H1 (cell line): Measurements from ENCODE around the gene TPM2. TPM values are rescaled to one million over a fixed set of nuclear protein-coding genes. Genes with fewer than 3 reads are reported as not detected.

Source experiments
- CTCF ChIA-PET: fragments of 300-600 bp; sonication (Branson Sonifier 250); formaldehyde crosslinking; loops from one replicate; lab custom pipeline; 2021; ENCODE audit not compliant: partially characterized antibody; lab: Charles Lee
- POLR2A ChIA-PET: fragments of 300-600 bp; sonication (Branson Sonifier 250); formaldehyde crosslinking; loops from one replicate; lab custom pipeline; 2021; ENCODE audit warnings: inconsistent platforms; ENCODE audit not compliant: partially characterized antibody; lab: Charles Lee
- DNase-seq, 2 experiments: peaks; one replicate each; pipeline versions ENCODE4 v3.0.0 to v3.0.0-alpha.2; 2010 to 2022; ENCODE audit warnings: low spot score in 2 of 2, low read depth in 1 of 2, mixed read lengths in 1 of 2
- FAIRE-seq: peaks from 2 replicates; lab custom pipeline; 2011; peaks lifted over from hg19 to GRCh38; lab: Jason Lieb, UNC
- H2AFZ ChIP-seq: 2 replicates; pipeline ENCODE4 v1.8.1; 2012; ENCODE audit warnings: low read length, inconsistent platforms
- H2AK5ac ChIP-seq: 2 replicates; pipeline ENCODE4 v1.6.1; 2013; ENCODE audit warnings: low read depth, low read length
- H2BK120ac ChIP-seq: replicated peaks from 2 replicates; pipeline ENCODE3; 2013; ENCODE audit warnings: low read depth, low read length, inconsistent platforms
- H2BK12ac ChIP-seq: 2 replicates; pipeline ENCODE4 v1.6.1; 2013; ENCODE audit warnings: low read depth, low read length
- H2BK15ac ChIP-seq: 2 replicates; pipeline ENCODE4 v1.6.1; 2013; ENCODE audit warnings: low read length
- H2BK20ac ChIP-seq: 2 replicates; pipeline ENCODE4 v1.6.1; 2013; ENCODE audit warnings: low read length
- H2BK5ac ChIP-seq: 2 replicates; pipeline ENCODE4 v1.6.1; 2013; ENCODE audit warnings: low read depth, low read length
- H3K14ac ChIP-seq: 2 replicates; pipeline ENCODE4 v1.6.1; 2013; ENCODE audit warnings: inconsistent platforms; ENCODE audit not compliant: insufficient read length
- H3K18ac ChIP-seq: 2 replicates; pipeline ENCODE4 v1.6.1; 2013; ENCODE audit warnings: low read length; ENCODE audit errors: extremely low read depth
- H3K23ac ChIP-seq: 2 replicates; pipeline ENCODE4 v1.6.1; 2013; ENCODE audit warnings: inconsistent platforms; ENCODE audit not compliant: insufficient read length
- H3K23me2 ChIP-seq: 2 replicates; pipeline ENCODE4 v1.6.1; 2013; ENCODE audit warnings: low read depth, low read length
- H3K27ac ChIP-seq: 2 replicates; pipeline ENCODE4 v1.6.1; 2011; ENCODE audit warnings: low read depth, low read length, inconsistent platforms
- H3K27me3 ChIP-seq, 4 experiments: replicated peaks in 1 of 4; 1 replicate in 1 of 4; 2 replicates in 3 of 4; pipeline versions ENCODE4 v1.6.1 to v1.8.1; 2011 to 2013; ENCODE audit warnings: low read length in 3 of 4, mild to moderate bottlenecking in 3 of 4, inconsistent platforms in 2 of 4, mixed read lengths in 2 of 4, moderate library complexity in 1 of 4; ENCODE audit not compliant: control insufficient read depth in 3 of 4, insufficient read depth in 3 of 4; ENCODE audit errors: extremely low read depth in 1 of 4
- H3K36me3 ChIP-seq, 4 experiments: 2 replicates each; pipeline versions ENCODE4 v1.6.1 to v1.8.1; 2011 to 2013; ENCODE audit warnings: mild to moderate bottlenecking in 4 of 4, low read length in 3 of 4, moderate library complexity in 2 of 4, control low read depth in 1 of 4, inconsistent platforms in 1 of 4; ENCODE audit not compliant: insufficient read depth in 4 of 4, control insufficient read depth in 2 of 4
- H3K4ac ChIP-seq: replicated peaks from 2 replicates; pipeline ENCODE3; 2013; ENCODE audit warnings: low read length, low read depth, mixed read lengths, inconsistent platforms; ENCODE audit not compliant: insufficient read length
- H3K4me1 ChIP-seq, 4 experiments: replicated peaks in 1 of 4; 1 replicate in 1 of 4; 2 replicates in 3 of 4; pipeline versions ENCODE4 v1.6.1 to v1.8.1; 2011 to 2013; ENCODE audit warnings: low read length in 3 of 4, inconsistent platforms in 2 of 4, mixed read lengths in 1 of 4; ENCODE audit not compliant: insufficient read depth in 4 of 4, control insufficient read depth in 3 of 4
- H3K4me2 ChIP-seq, 2 experiments: 2 replicates each; pipeline versions ENCODE4 v1.6.1 to v1.8.1; 2011 to 2013; ENCODE audit warnings: low read depth in 2 of 2, low read length in 2 of 2, control low read depth in 1 of 2, inconsistent platforms in 1 of 2, mild to moderate bottlenecking in 1 of 2; ENCODE audit not compliant: insufficient read depth in 1 of 2
- H3K4me3 ChIP-seq, 4 experiments: fragments of 200-600, 300-600 bp in 1 of 4; sonication (generic), shearing (Covaris generic), sonication (Bioruptor Twin) in 1 of 4; 2 replicates each; pipeline versions ENCODE4 v1.5.1 to v1.8.1; 2011 to 2016; ENCODE audit warnings: low read length in 4 of 4, low read depth in 3 of 4, control low read depth in 2 of 4, inconsistent platforms in 2 of 4, mild to moderate bottlenecking in 2 of 4, mixed read lengths in 1 of 4, moderate library complexity in 1 of 4; ENCODE audit not compliant: insufficient read depth in 2 of 4; ENCODE audit errors: extremely low read depth in 1 of 4
- H3K56ac ChIP-seq: replicated peaks from 2 replicates; pipeline ENCODE3; 2013; ENCODE audit warnings: low read depth, mild to moderate bottlenecking, mixed read lengths, low read length, inconsistent platforms; ENCODE audit not compliant: insufficient read length
- H3K79me1 ChIP-seq: 2 replicates; pipeline ENCODE4 v1.6.1; 2013; ENCODE audit warnings: low read depth, low read length, control low read depth
- H3K79me2 ChIP-seq, 2 experiments: 2 replicates each; pipeline versions ENCODE4 v1.6.1 to v1.8.1; 2012 to 2013; ENCODE audit warnings: low read length in 2 of 2, mild to moderate bottlenecking in 2 of 2, inconsistent platforms in 1 of 2; ENCODE audit not compliant: insufficient read depth in 2 of 2, control insufficient read depth in 1 of 2
- H3K9ac ChIP-seq, 4 experiments: replicated peaks in 1 of 4; 1 replicate in 1 of 4; 2 replicates in 3 of 4; pipeline versions ENCODE4 v1.6.1 to v1.8.1; 2011 to 2013; ENCODE audit warnings: low read depth in 3 of 4, low read length in 3 of 4, control low read depth in 2 of 4, mild to moderate bottlenecking in 2 of 4, moderate library complexity in 2 of 4, inconsistent platforms in 1 of 4; ENCODE audit errors: extremely low read depth in 1 of 4
- H3K9me3 ChIP-seq, 2 experiments: 2 replicates each; pipeline versions ENCODE4 v1.6.1 to v1.8.1; 2012 to 2013; ENCODE audit warnings: mild to moderate bottlenecking in 2 of 2, moderate library complexity in 2 of 2, control low read depth in 1 of 2, inconsistent platforms in 1 of 2, low read depth in 1 of 2, low read length in 1 of 2, mixed read lengths in 1 of 2; ENCODE audit not compliant: insufficient read depth in 2 of 2
- H4K20me1 ChIP-seq, 2 experiments: replicated peaks in 1 of 2; 2 replicates each; pipeline versions ENCODE3 to v1.8.1; 2011 to 2013; ENCODE audit warnings: inconsistent platforms in 2 of 2, low read length in 2 of 2, mild to moderate bottlenecking in 1 of 2; ENCODE audit not compliant: insufficient read depth in 2 of 2, control insufficient read depth in 1 of 2
- H4K5ac ChIP-seq: 2 replicates; pipeline ENCODE4 v1.6.1; 2013; ENCODE audit warnings: low read length, low read depth, mixed read lengths, inconsistent platforms; ENCODE audit not compliant: insufficient read length
- H4K8ac ChIP-seq: 2 replicates; pipeline ENCODE4 v1.8.0; 2013; ENCODE audit warnings: mild to moderate bottlenecking, moderate library complexity, low read length, inconsistent platforms; ENCODE audit not compliant: insufficient read depth; ENCODE audit errors: extremely low read depth
- H4K91ac ChIP-seq: replicated peaks from 2 replicates; pipeline ENCODE3; 2013; ENCODE audit warnings: low read length, mixed read lengths, inconsistent platforms; ENCODE audit not compliant: insufficient read length
- CHD2 ChIP-seq: IDR thresholded peaks from 2 replicates; pipeline ENCODE4 v1.6.1; 2012; ENCODE audit warnings: low read length, improper control_type of control experiment
- EP300 ChIP-seq, 2 experiments: IDR thresholded peaks; 1 replicate in 1 of 2; 2 replicates in 1 of 2; pipeline ENCODE4 v1.6.1; 2011 to 2012; ENCODE audit warnings: low read depth in 2 of 2, low read length in 2 of 2, mild to moderate bottlenecking in 2 of 2, borderline replicate concordance in 1 of 2, inconsistent platforms in 1 of 2, moderate library complexity in 1 of 2
- HDAC2 ChIP-seq, 2 experiments: fragments of 300-600 bp in 1 of 2; sonication (generic) in 1 of 2; IDR thresholded peaks; 2 replicates each; pipeline ENCODE4 v1.6.1; 2011 to 2012; ENCODE audit warnings: low read depth in 2 of 2, low read length in 2 of 2, mild to moderate bottlenecking in 2 of 2, moderate library complexity in 2 of 2, borderline replicate concordance in 1 of 2, inconsistent platforms in 1 of 2
- KDM4A ChIP-seq: IDR thresholded peaks from one replicate; pipeline ENCODE4 v1.7.1; 2012; ENCODE audit warnings: low read depth, mild to moderate bottlenecking, moderate library complexity, low read length, inconsistent platforms; ENCODE audit not compliant: severe bottlenecking
- POU5F1 ChIP-seq: IDR thresholded peaks from 2 replicates; pipeline ENCODE4 v1.6.1; 2011; ENCODE audit warnings: low read depth, mild to moderate bottlenecking, low read length, moderate library complexity
- RFX5 ChIP-seq: IDR thresholded peaks from 2 replicates; pipeline ENCODE4 v1.6.1; 2011; ENCODE audit warnings: low read depth, low read length, improper control_type of control experiment, borderline replicate concordance
- SIN3A ChIP-seq, 2 experiments: IDR thresholded peaks in 1 of 2; conservative IDR thresholded peaks in 1 of 2; 2 replicates each; pipeline ENCODE4 v1.6.1; 2011 to 2012; ENCODE audit warnings: low read length in 2 of 2, improper control_type of control experiment in 1 of 2, low read depth in 1 of 2, mild to moderate bottlenecking in 1 of 2
- SIRT6 ChIP-seq: IDR thresholded peaks from one replicate; pipeline ENCODE4 v1.7.1; 2012; ENCODE audit warnings: low read length, inconsistent platforms
- SUZ12 ChIP-seq: fragments of 200-600 bp; sonication (generic); IDR thresholded peaks from 2 replicates; pipeline ENCODE4 v1.6.1; 2012; ENCODE audit warnings: mild to moderate bottlenecking, inconsistent platforms, low read length, moderate library complexity, mixed read lengths
- ZNF274 ChIP-seq: IDR thresholded peaks from 2 replicates; pipeline ENCODE4 v1.7.0; 2012; ENCODE audit warnings: low read length, borderline replicate concordance; ENCODE audit errors: extremely low read depth
- WGBS, 2 experiments: shearing (Covaris generic) in 1 of 2; methylation state at CpG; one replicate each; pipeline versions ENCODE4 v1.1.6 to v1.1.7; 2013 to 2015; ENCODE audit warnings: low lambda C conversion rate in 2 of 2, mixed read lengths in 2 of 2, inconsistent platforms in 1 of 2, low coverage in 1 of 2, missing lambda C conversion rate in 1 of 2; ENCODE audit not compliant: insufficient replicate concordance in 2 of 2, insufficient coverage in 1 of 2, insufficient read length in 1 of 2; ENCODE audit errors: extremely low coverage in 1 of 2, missing lambda C conversion rate in 1 of 2; 5-methylcytosine and 5-hydroxymethylcytosine counted together
- polyA plus RNA-seq, 7 experiments: library from polyadenylated mRNA; depleted of rRNA in 3 of 7; stranded (reverse) in 5 of 7; unstranded in 2 of 7; fragments of >200 nt in 5 of 7; fragments of 200-250 nt in 2 of 7; gene quantifications; 1 replicate in 5 of 7; 2 replicates in 1 of 7; 4 replicates in 1 of 7; pipeline versions ENCODE4 v1.2.1 to v1.2.3, GENCODE V29; 2011 to 2013; ENCODE audit warnings: missing spikeins in 2 of 7, mixed read lengths in 2 of 7
- total RNA-seq: library from RNA; stranded (reverse); fragmentation: NEBNext Ultra II Directional; extraction: Animal tissue kit (Norgen Biotek cat#: 25700); gene quantifications from 2 replicates; pipeline ENCODE4 v1.2.1, GENCODE V29; 2021
- TF ChIP-seq, protein P1 (sequence below): IDR thresholded peaks from 2 replicates; pipeline ENCODE4 v1.6.1; 2012; ENCODE audit warnings: low read length, inconsistent platforms

TPM2 gene
- total and polyA plus RNA-seq, 2 of the 8 experiments (the other 6 are each of a cell fraction or from before 2014, with no cell fraction given): 62.5 to 181 TPM

- Histone ChIP-seq H3K79me1 (peaks cover 2% of the 10 kb centered on the region; the same call in 1 of the 2 replicates), H4K91ac (no peak overlapping the region), H3K4me2 (no peak overlapping the region), H3K9me3 (no peaks in the 10 kb centered on the region), H3K23me2 (peaks cover 4% of the 10 kb centered on the region; the same call in 1 of the 2 replicates), H3K56ac (no peak overlapping the region), H3K4me3 (no peak overlapping the region), H3K36me3 (peaks cover 5 to 19% (median 11%) of the 10 kb centered on the region in 4 experiments), H3K27me3 (no peaks in the 10 kb centered on the region), H3K18ac (no peak overlapping the region), H2BK12ac (no peak overlapping the region), H3K4me1 (peaks cover 0 to 5% (median 1%) of the 10 kb centered on the region in 4 experiments; a peak in 5 of 7 replicates), H2AK5ac (peak overlapping the region; percentile 77; the same call in 1 of the 2 replicates), H3K14ac (no peak overlapping the region), H3K9ac (no peak overlapping the region), H3K79me2 (no peaks in the 10 kb centered on the region; a peak in 1 of 4 replicates), H4K5ac (no peak overlapping the region), H4K8ac (no peak overlapping the region), H2BK120ac (no peak overlapping the region), H2BK20ac (no peak overlapping the region), H3K27ac (no peak overlapping the region), H2BK5ac (no peak overlapping the region), H3K4ac (no peak overlapping the region), H3K23ac (no peak overlapping the region), H2BK15ac (peak overlapping the region; percentile 25; the same call in 1 of the 2 replicates), H2AFZ (no peak overlapping the region), H4K20me1 (peaks cover 0 to 2% of the 10 kb centered on the region in 2 experiments)
- POLR2A ChIA-PET: interaction anchor here (0.8 to 6.6 kb wide), 5 partner anchors 9 to 94 kb away, joined by 3 to 65 read pairs (median 24); partner anchors contain the start of genes CA9 and TPM2
- FAIRE-seq (no peak), DNase-seq (no peak)
- CTCF ChIA-PET: interaction anchor here (0.9 to 15.9 kb wide), 7 partner anchors 9 to 63 kb away, joined by 3 to 347 read pairs (median 90); partner anchors contain the start of genes CCDC107, CREB3, RMRP and SIT1
- 95% methylated on average over 5 of the region's 5 CpGs; no CpG with 5 or more reads in 1 of the 2 experiments for WGBS, 2 experiments
- TF ChIP-seq SUZ12 (no peak), KDM4A (no peak), ZNF274 (no peak), SIRT6 (no peak), RFX5 (no peak), EP300 (IDR thresholded peaks at IDR 0.05; ENCODE audit: borderline replicate concordance in 1 of 2, low read depth in 2 of 2, low read length in 2 of 2) (no peak), SIN3A (conservative IDR thresholded peaks at IDR 0.05 in 1 of 2, IDR thresholded peaks at IDR 0.05 in 1 of 2; ENCODE audit: low read depth in 1 of 2, low read length in 2 of 2) (no peak), POU5F1 (no peak), CHD2 (no peak), HDAC2 (IDR thresholded peaks at IDR 0.05; ENCODE audit: borderline replicate concordance in 1 of 2, low read depth in 2 of 2, low read length in 2 of 2) (no peak)
- TF ChIP-seq, protein P1, sequence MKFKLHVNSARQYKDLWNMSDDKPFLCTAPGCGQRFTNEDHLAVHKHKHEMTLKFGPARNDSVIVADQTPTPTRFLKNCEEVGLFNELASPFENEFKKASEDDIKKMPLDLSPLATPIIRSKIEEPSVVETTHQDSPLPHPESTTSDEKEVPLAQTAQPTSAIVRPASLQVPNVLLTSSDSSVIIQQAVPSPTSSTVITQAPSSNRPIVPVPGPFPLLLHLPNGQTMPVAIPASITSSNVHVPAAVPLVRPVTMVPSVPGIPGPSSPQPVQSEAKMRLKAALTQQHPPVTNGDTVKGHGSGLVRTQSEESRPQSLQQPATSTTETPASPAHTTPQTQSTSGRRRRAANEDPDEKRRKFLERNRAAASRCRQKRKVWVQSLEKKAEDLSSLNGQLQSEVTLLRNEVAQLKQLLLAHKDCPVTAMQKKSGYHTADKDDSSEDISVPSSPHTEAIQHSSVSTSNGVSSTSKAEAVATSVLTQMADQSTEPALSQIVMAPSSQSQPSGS: no peak
Observed at GRCh38 chr9:35666549-35666948, 23.2 kb downstream of the TPM2 start.
